ENCODE results near the gene PCDH15.

The PCDH15 gene

DNA sequence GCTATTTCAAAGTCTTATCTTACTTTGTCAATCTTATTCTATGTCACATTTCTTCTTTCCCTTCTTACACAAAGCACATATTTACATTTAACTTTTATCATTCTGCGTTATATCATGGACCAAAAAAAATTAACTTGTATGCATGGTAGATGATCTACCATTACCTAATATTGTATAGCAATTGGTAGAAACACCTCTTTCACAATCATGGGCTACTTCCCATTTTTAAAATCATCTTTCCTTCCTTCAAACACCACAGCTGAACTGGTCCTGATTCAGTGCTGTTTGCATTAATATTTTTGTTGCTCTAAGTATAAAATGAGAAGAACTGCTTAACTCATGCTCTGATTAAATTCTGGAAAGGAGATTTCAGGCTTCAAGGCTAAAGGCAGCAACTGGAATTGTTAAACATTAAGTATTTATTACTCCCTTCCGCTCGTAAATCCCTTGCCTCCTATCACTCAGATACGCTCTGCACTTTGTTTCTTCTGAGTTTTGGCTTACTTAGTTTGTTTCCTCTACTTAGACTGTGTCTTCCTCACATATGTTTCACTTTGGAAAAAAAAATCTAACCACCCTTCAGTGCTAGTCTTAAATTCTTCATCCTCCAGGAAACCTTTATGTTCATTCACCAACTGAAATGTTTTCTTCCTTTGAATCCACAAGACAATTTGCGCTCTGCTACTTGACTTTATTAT is 901.4 kb downstream of the PCDH15 start:
- Histone ChIP-seq H3K4ac (ENCODE audit: low read depth, low read length) (no peak overlapping the region), H3K4me1 (ENCODE audit: control insufficient read depth in 1 of 2, insufficient read depth in 2 of 2, low read length in 2 of 2) (no peaks in the 10 kb centered on the region), H3K79me2 (ENCODE audit: control insufficient read depth, insufficient read depth, low read length, poor library complexity) (no peaks in the 10 kb centered on the region), H2AK5ac (ENCODE audit: low read length) (no peak overlapping the region), H4K8ac (ENCODE audit: low read depth, low read length) (no peak overlapping the region), H3K4me3 (ENCODE audit: low read depth, low read length) (no peak overlapping the region), H2BK120ac (ENCODE audit: insufficient read depth, low read length, poor library complexity) (no peak overlapping the region), H3K79me1 (ENCODE audit: low read length) (no peaks in the 10 kb centered on the region), H3K4me2 (ENCODE audit: low read length) (no peak overlapping the region), H3K9ac (ENCODE audit: low read length) (no peak overlapping the region), H3K9me3 (ENCODE audit: insufficient read depth, low read depth, low read length) (no peaks in the 10 kb centered on the region), H3K27me3 (ENCODE audit: insufficient read depth, low read length) (no peaks in the 10 kb centered on the region), H3K14ac (ENCODE audit: low read length) (no peak overlapping the region), H3K18ac (ENCODE audit: low read length) (no peak overlapping the region), H3K36me3 (ENCODE audit: control insufficient read depth in 1 of 2, insufficient read depth in 2 of 2, low read length in 2 of 2) (no peaks in the 10 kb centered on the region), H3K27ac (ENCODE audit: low read depth, low read length) (no peak overlapping the region), H2AFZ (ENCODE audit: insufficient read depth, low read length, poor library complexity) (no peak overlapping the region), H2BK5ac (ENCODE audit: low read depth, low read length, poor library complexity) (no peak overlapping the region), H2BK12ac (ENCODE audit: low read length) (no peak overlapping the region), H4K12ac (ENCODE audit: low read depth, low read length) (no peak overlapping the region), H3K23ac (ENCODE audit: low read length) (no peak overlapping the region), H4K91ac (ENCODE audit: low read depth, low read length) (no peak overlapping the region)
- no peak for DNase-seq
- WGBS (ENCODE audit: extremely low coverage, insufficient coverage, insufficient read length): no CpG with 5 or more reads among the region's 5 CpGs

DNA sequence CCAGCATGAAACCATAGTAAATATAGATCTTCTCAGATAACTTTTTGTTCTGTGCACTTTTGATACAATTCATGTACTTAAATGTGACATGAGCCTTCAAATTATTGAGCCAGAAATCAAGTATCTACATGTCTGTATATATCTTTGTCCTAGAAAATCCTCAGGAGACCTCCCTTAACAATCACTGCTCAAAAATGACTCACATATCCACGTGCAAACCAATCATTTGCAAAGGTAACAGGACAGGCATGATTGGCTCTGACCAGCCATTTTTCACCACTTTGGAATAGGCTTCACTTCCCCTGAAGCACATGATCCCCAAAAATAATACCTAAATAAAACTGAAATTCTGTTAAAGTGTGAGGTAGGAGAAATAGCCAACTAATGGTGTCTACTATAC is 902.5 kb downstream of the PCDH15 start:
- Histone ChIP-seq H3K4me2 (ENCODE audit: low read length) (no peak overlapping the region), H3K27me3 (ENCODE audit: insufficient read depth, low read length) (no peaks in the 10 kb centered on the region), H2BK12ac (ENCODE audit: low read length) (no peak overlapping the region), H3K4me3 (ENCODE audit: low read depth, low read length) (no peak overlapping the region), H2AFZ (ENCODE audit: insufficient read depth, low read length, poor library complexity) (no peak overlapping the region), H3K9me3 (ENCODE audit: insufficient read depth, low read depth, low read length) (no peaks in the 10 kb centered on the region), H3K79me2 (ENCODE audit: control insufficient read depth, insufficient read depth, low read length, poor library complexity) (no peaks in the 10 kb centered on the region), H3K27ac (ENCODE audit: low read depth, low read length) (no peak overlapping the region), H3K18ac (ENCODE audit: low read length) (no peak overlapping the region), H3K4me1 (ENCODE audit: control insufficient read depth in 1 of 2, insufficient read depth in 2 of 2, low read length in 2 of 2) (no peaks in the 10 kb centered on the region), H3K14ac (ENCODE audit: low read length) (no peak overlapping the region), H4K8ac (ENCODE audit: low read depth, low read length) (no peak overlapping the region), H3K23ac (ENCODE audit: low read length) (no peak overlapping the region), H2BK5ac (ENCODE audit: low read depth, low read length, poor library complexity) (no peak overlapping the region), H3K4ac (ENCODE audit: low read depth, low read length) (no peak overlapping the region), H2AK5ac (ENCODE audit: low read length) (no peak overlapping the region), H4K91ac (ENCODE audit: low read depth, low read length) (no peak overlapping the region), H3K9ac (ENCODE audit: low read length) (no peak overlapping the region), H3K36me3 (ENCODE audit: control insufficient read depth in 1 of 2, insufficient read depth in 2 of 2, low read length in 2 of 2) (no peaks in the 10 kb centered on the region), H4K12ac (ENCODE audit: low read depth, low read length) (no peak overlapping the region), H3K79me1 (ENCODE audit: low read length) (no peaks in the 10 kb centered on the region), H2BK120ac (ENCODE audit: insufficient read depth, low read length, poor library complexity) (no peak overlapping the region)
- DNase-seq: no peak
- no CpG with 5 or more reads among the region's 1 CpG for WGBS (ENCODE audit: extremely low coverage, insufficient coverage, insufficient read length)

DNA sequence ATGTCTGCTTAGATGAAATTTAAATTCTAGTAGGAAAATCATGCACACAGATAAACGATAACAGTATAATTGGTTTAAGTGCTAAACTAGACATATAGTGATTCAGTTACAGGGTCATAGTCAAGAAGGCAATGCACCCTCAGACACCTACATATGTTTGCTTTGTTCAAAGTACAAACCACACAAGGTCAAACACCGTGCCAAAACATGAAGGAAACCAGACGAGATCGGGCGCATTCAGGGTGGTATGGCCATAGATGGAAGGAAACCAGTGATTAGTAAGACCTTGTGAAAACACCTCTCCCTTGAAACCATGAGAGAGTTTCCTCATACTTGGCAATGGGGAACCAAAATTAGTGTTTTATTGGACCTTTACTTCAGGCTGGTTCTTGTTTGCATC is 906.9 kb downstream of the PCDH15 start:
- DNase-seq: no peak
- Histone ChIP-seq H3K4me2 (ENCODE audit: low read length) (no peak overlapping the region), H3K9ac (ENCODE audit: low read length) (no peak overlapping the region), H3K14ac (ENCODE audit: low read length) (no peak overlapping the region), H4K8ac (ENCODE audit: low read depth, low read length) (no peak overlapping the region), H3K4me1 (ENCODE audit: control insufficient read depth in 1 of 2, insufficient read depth in 2 of 2, low read length in 2 of 2) (no peaks in the 10 kb centered on the region), H2BK12ac (ENCODE audit: low read length) (no peak overlapping the region), H3K18ac (ENCODE audit: low read length) (no peak overlapping the region), H2BK5ac (ENCODE audit: low read depth, low read length, poor library complexity) (no peak overlapping the region), H3K79me1 (ENCODE audit: low read length) (no peaks in the 10 kb centered on the region), H2BK120ac (ENCODE audit: insufficient read depth, low read length, poor library complexity) (no peak overlapping the region), H3K27me3 (ENCODE audit: insufficient read depth, low read length) (no peaks in the 10 kb centered on the region), H3K9me3 (ENCODE audit: insufficient read depth, low read depth, low read length) (no peaks in the 10 kb centered on the region), H3K36me3 (ENCODE audit: control insufficient read depth in 1 of 2, insufficient read depth in 2 of 2, low read length in 2 of 2) (no peaks in the 10 kb centered on the region), H4K12ac (ENCODE audit: low read depth, low read length) (no peak overlapping the region), H3K23ac (ENCODE audit: low read length) (no peak overlapping the region), H3K4ac (ENCODE audit: low read depth, low read length) (no peak overlapping the region), H4K91ac (ENCODE audit: low read depth, low read length) (no peak overlapping the region), H3K27ac (ENCODE audit: low read depth, low read length) (no peak overlapping the region), H2AFZ (ENCODE audit: insufficient read depth, low read length, poor library complexity) (no peak overlapping the region), H3K4me3 (ENCODE audit: low read depth, low read length) (no peak overlapping the region), H2AK5ac (ENCODE audit: low read length) (no peak overlapping the region), H3K79me2 (ENCODE audit: control insufficient read depth, insufficient read depth, low read length, poor library complexity) (no peaks in the 10 kb centered on the region)
- WGBS (ENCODE audit: extremely low coverage, insufficient coverage, insufficient read length): no CpG with 5 or more reads among the region's 5 CpGs

DNA sequence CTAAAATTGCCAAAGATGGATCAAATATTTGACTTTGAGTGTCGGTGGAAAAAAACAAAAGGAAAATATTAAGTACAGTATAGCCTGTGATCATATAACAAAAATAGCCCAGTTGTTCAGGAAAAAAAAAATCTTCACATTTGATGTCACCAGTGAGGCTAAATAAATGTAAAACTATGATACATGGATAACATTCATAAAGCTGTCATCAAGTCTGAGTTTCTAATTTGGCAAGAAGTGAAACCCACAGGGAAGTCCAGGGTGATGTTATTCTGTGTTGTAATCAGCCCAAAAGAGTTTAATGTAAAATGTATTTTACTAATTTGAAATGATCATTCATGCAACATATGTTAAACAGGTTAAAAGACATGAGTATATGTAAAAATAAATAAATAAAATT is 908.0 kb downstream of the PCDH15 start:
- Histone ChIP-seq H3K14ac (ENCODE audit: low read length) (no peak overlapping the region), H3K4me1 (ENCODE audit: control insufficient read depth in 1 of 2, insufficient read depth in 2 of 2, low read length in 2 of 2) (no peaks in the 10 kb centered on the region), H3K9me3 (ENCODE audit: insufficient read depth, low read depth, low read length) (no peaks in the 10 kb centered on the region), H3K9ac (ENCODE audit: low read length) (no peak overlapping the region), H3K36me3 (ENCODE audit: control insufficient read depth in 1 of 2, insufficient read depth in 2 of 2, low read length in 2 of 2) (no peaks in the 10 kb centered on the region), H2BK12ac (ENCODE audit: low read length) (no peak overlapping the region), H2BK5ac (ENCODE audit: low read depth, low read length, poor library complexity) (no peak overlapping the region), H3K79me1 (ENCODE audit: low read length) (no peaks in the 10 kb centered on the region), H3K4me2 (ENCODE audit: low read length) (no peak overlapping the region), H3K4ac (ENCODE audit: low read depth, low read length) (no peak overlapping the region), H3K23ac (ENCODE audit: low read length) (no peak overlapping the region), H4K91ac (ENCODE audit: low read depth, low read length) (no peak overlapping the region), H2AK5ac (ENCODE audit: low read length) (no peak overlapping the region), H3K18ac (ENCODE audit: low read length) (no peak overlapping the region), H3K79me2 (ENCODE audit: control insufficient read depth, insufficient read depth, low read length, poor library complexity) (no peaks in the 10 kb centered on the region), H2AFZ (ENCODE audit: insufficient read depth, low read length, poor library complexity) (no peak overlapping the region), H4K8ac (ENCODE audit: low read depth, low read length) (no peak overlapping the region), H3K27me3 (ENCODE audit: insufficient read depth, low read length) (no peaks in the 10 kb centered on the region), H3K4me3 (ENCODE audit: low read depth, low read length) (no peak overlapping the region), H2BK120ac (ENCODE audit: insufficient read depth, low read length, poor library complexity) (no peak overlapping the region), H4K12ac (ENCODE audit: low read depth, low read length) (no peak overlapping the region), H3K27ac (ENCODE audit: low read depth, low read length) (no peak overlapping the region)
- no CpG with 5 or more reads among the region's 1 CpG for WGBS (ENCODE audit: extremely low coverage, insufficient coverage, insufficient read length)
- DNase-seq: no peak

Data from trophoblast cell (in vitro differentiated cells and primary cell).